Stimulated activated memory B cell treated with anti-CD40 and anti-IgM and Interleukin-4, amounts not matched to agents 10 μg/mL and 1 μg/mL and 100 μg/mL, for 72 hours (primary cell): Measurements from ENCODE around the gene TMEM44.
"Not testable (repeated sequence)": the region's sequence is repeated elsewhere in the genome, so short reads cannot be mapped to it uniquely, and the experiment has no call there.

Source experiments
- ATAC-seq: fragments of 150-1000 bp; cut with Tn5 transposase; 2 replicates; pipeline ENCODE4 v1.10.0; 2021
- H3K27ac Mint-ChIP-seq: one replicate; pipeline ENCODE4 v1.8.0; 2022; ENCODE audit warnings: mild to moderate bottlenecking, mixed read lengths
- H3K27me3 Mint-ChIP-seq: one replicate; pipeline ENCODE4 v1.8.0; 2022; ENCODE audit warnings: mixed read lengths
- H3K36me3 Mint-ChIP-seq: one replicate; pipeline ENCODE4 v1.8.0; 2022; ENCODE audit warnings: mixed read lengths
- H3K4me1 Mint-ChIP-seq: one replicate; pipeline ENCODE4 v1.8.0; 2022; ENCODE audit warnings: mixed read lengths
- H3K4me3 Mint-ChIP-seq: one replicate; pipeline ENCODE4 v1.8.0; 2022; ENCODE audit warnings: mild to moderate bottlenecking, moderate library complexity, mixed read lengths
- H3K9me3 Mint-ChIP-seq: one replicate; pipeline ENCODE4 v1.8.0; 2022; ENCODE audit warnings: mixed read lengths

The TMEM44 gene

GRCh38 chr3:194606941-194607340 lies 26.3 kb downstream of the TMEM44 start:
- H3K27ac Mint-ChIP-seq: no peak overlapping the region
- H3K36me3 Mint-ChIP-seq: no peaks in the 10 kb centered on the region
- no peak for ATAC-seq
- no peaks in the 10 kb centered on the region for H3K27me3 Mint-ChIP-seq
- no peaks in the 10 kb centered on the region for H3K4me1 Mint-ChIP-seq
- H3K9me3 Mint-ChIP-seq: no peaks in the 10 kb centered on the region
- H3K4me3 Mint-ChIP-seq: no peak overlapping the region

GRCh38 chr3:194606163-194606562 lies 27.1 kb downstream of the TMEM44 start:
- no peaks in the 10 kb centered on the region for H3K27me3 Mint-ChIP-seq
- no peaks in the 10 kb centered on the region for H3K4me1 Mint-ChIP-seq
- no peak overlapping the region for H3K4me3 Mint-ChIP-seq
- H3K36me3 Mint-ChIP-seq: no peaks in the 10 kb centered on the region
- no peak overlapping the region for H3K27ac Mint-ChIP-seq
- no peaks in the 10 kb centered on the region for H3K9me3 Mint-ChIP-seq
- ATAC-seq: no peak

DNA sequence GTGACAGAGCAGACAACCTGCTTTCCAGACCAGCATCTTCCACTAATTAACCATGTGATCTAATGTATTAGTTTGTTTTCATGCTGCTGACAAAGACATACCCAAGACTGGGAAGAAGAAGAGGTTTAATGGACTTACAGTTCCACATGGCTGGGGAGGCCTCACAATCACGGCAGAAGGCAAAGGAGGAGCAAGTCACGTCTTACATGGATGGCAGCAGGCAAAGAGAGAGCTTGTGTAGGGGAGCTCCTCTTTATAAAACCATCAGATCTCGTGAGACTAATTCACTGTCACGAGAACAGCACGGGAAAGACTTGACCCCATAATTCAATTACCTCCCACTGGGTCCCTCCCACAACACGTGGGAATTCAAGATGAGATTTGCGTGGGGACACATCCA lies 27.9 kb downstream of the TMEM44 start:
- not testable (repeated sequence) for H3K27me3 Mint-ChIP-seq, ATAC-seq, H3K27ac Mint-ChIP-seq, H3K9me3 Mint-ChIP-seq, H3K4me1 Mint-ChIP-seq, H3K4me3 Mint-ChIP-seq, H3K36me3 Mint-ChIP-seq

GRCh38 chr3:194604837-194605236 lies 28.4 kb downstream of the TMEM44 start:
- Mint-ChIP-seq H3K4me1 (no peaks in the 10 kb centered on the region), H3K27ac (no peak overlapping the region), H3K27me3 (no peaks in the 10 kb centered on the region), H3K9me3 (no peaks in the 10 kb centered on the region), H3K4me3 (no peak overlapping the region), H3K36me3 (no peaks in the 10 kb centered on the region)
- ATAC-seq: no peak

- Mint-ChIP-seq H3K36me3 (no peaks in the 10 kb centered on the region), H3K27me3 (no peaks in the 10 kb centered on the region), H3K4me3 (no peak overlapping the region)
Observed at GRCh38 chr3:194604126-194604525, 29.1 kb downstream of the TMEM44 start.

DNA sequence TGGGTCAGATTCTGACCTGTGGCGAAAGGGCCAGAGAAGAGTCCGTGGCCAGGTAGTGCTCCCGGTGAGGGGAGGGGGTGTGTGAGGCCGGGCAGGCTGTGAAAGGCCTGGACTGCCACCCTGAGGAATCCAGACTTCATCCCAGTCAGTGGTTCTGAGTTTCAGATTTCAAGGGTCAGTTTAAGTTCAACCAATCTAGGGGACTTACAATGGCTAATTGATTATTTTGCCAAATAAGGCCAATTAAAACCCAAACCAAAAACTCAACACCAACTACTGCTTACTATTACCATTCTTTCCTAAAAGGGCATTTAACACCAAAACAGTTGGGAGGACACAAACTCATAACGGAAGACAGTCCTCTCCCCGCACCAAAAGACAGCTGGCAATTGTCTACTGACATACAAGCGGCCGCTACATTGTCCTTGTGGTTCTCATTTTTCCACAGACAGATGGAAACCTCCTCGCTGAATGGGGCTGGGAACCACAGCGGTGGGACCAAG lies 30.5 kb downstream of the TMEM44 start:
- no peaks in the 10 kb centered on the region for H3K36me3 Mint-ChIP-seq
- ATAC-seq: no peak

More at GRCh38 chr3:194604126-194604525, 29.1 kb downstream of the TMEM44 start:
- H3K4me1 Mint-ChIP-seq: no peaks in the 10 kb centered on the region
- H3K27ac Mint-ChIP-seq: no peak overlapping the region
- H3K9me3 Mint-ChIP-seq: no peaks in the 10 kb centered on the region
- ATAC-seq: no peak

GRCh38 chr3:194598771-194599557 lies 34.3 kb downstream of the TMEM44 start:
- peaks cover 8% of the 10 kb centered on the region for H3K4me1 Mint-ChIP-seq
- no peaks in the 10 kb centered on the region for H3K27me3 Mint-ChIP-seq
- no peak overlapping the region for H3K4me3 Mint-ChIP-seq
- ATAC-seq: peak; percentile 24
- H3K27ac Mint-ChIP-seq: no peak overlapping the region
- H3K36me3 Mint-ChIP-seq: no peaks in the 10 kb centered on the region
- H3K9me3 Mint-ChIP-seq: no peaks in the 10 kb centered on the region

More for the DNA sequence above, 30.5 kb downstream of the TMEM44 start:
- no peak overlapping the region for H3K27ac Mint-ChIP-seq
- H3K4me3 Mint-ChIP-seq: no peak overlapping the region
- no peaks in the 10 kb centered on the region for H3K27me3 Mint-ChIP-seq
- H3K9me3 Mint-ChIP-seq: no peaks in the 10 kb centered on the region
- H3K4me1 Mint-ChIP-seq: no peaks in the 10 kb centered on the region

GRCh38 chr3:194596906-194597305 lies 36.3 kb downstream of the TMEM44 start:
- H3K27ac Mint-ChIP-seq: no peak overlapping the region
- H3K9me3 Mint-ChIP-seq: no peaks in the 10 kb centered on the region
- no peaks in the 10 kb centered on the region for H3K36me3 Mint-ChIP-seq
- no peaks in the 10 kb centered on the region for H3K27me3 Mint-ChIP-seq
- no peak overlapping the region for H3K4me3 Mint-ChIP-seq
- peaks cover 17% of the 10 kb centered on the region for H3K4me1 Mint-ChIP-seq
- ATAC-seq: no peak

DNA sequence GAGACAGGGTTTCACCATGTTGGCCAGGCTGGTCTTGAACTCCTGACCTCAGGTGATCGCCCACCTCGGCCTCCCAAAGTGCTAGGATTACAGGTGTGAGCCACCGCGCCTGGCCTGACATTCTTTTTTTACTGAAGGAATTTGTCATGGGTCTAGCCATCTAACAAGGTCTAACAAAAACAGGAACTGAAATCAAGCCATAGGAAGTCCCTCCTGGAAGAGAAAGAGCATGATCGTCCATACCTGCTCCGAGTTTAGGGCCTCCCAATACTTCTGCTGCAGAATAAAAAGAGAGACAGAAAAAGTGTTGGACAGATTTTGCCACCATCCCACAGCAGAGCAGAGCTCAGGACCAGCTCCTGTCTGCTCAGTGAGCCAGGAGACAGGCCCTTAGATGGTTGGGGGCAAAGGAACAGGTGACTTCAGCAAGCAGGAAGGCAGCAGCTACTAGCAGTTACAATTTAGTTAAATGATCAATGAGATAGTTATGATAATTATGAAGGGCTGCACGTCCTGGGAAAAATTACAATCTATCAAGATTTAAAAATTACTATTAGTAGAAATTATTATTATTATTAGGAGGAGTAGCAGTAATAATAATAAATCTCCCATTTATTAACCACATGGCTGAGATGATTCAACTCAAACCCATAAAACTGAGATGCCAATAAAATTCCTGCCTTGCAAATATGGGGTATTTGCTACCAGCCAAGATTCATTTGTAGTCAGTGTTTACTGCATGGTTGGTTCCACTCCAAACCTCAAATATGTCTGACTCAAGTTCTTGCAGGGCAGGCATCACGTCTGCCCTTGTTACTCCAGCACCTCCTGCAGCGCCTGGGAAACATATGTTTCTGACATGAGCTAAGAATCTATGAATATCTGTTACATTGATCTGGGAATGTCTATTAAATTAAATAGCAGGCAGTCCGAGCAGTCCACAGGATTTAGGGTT lies 40.1 kb downstream of the TMEM44 start:
- no peaks in the 10 kb centered on the region for H3K9me3 Mint-ChIP-seq
- no peak overlapping the region for H3K4me3 Mint-ChIP-seq
- peaks cover 17% of the 10 kb centered on the region for H3K4me1 Mint-ChIP-seq
- H3K27ac Mint-ChIP-seq: peak overlapping the region; percentile 32
- H3K27me3 Mint-ChIP-seq: no peaks in the 10 kb centered on the region
- H3K36me3 Mint-ChIP-seq: no peaks in the 10 kb centered on the region
- ATAC-seq: peak; percentile 50

DNA sequence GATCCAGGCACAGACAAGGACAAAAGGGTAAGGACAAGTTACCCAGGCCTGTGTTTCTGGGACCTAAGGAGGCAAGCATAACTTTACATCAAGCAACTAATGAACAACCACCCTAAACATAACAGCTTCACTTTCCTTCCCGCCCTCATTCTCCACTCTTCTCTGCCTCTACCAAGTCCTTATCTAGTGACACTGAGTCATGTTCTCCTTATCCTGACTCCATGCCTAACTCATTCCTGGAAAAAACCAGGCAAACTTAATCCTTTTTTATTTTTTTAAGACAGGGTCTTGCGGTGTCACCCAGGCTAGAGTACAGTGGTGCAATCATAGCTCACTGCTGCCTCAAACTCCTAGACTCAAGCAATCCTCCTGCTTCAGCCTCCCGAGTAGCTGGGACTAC lies 44.5 kb downstream of the TMEM44 start:
- H3K36me3 Mint-ChIP-seq: peaks cover 17% of the 10 kb centered on the region
- no peak overlapping the region for H3K27ac Mint-ChIP-seq
- no peaks in the 10 kb centered on the region for H3K9me3 Mint-ChIP-seq
- H3K27me3 Mint-ChIP-seq: no peaks in the 10 kb centered on the region
- ATAC-seq: no peak
- H3K4me3 Mint-ChIP-seq: no peak overlapping the region
- H3K4me1 Mint-ChIP-seq: peaks cover 26% of the 10 kb centered on the region

GRCh38 chr3:194588236-194588635 lies 45.0 kb downstream of the TMEM44 start:
- H3K27ac Mint-ChIP-seq: no peak overlapping the region
- H3K4me3 Mint-ChIP-seq: no peak overlapping the region
- H3K4me1 Mint-ChIP-seq: peaks cover 26% of the 10 kb centered on the region
- peaks cover 17% of the 10 kb centered on the region for H3K36me3 Mint-ChIP-seq
- no peaks in the 10 kb centered on the region for H3K27me3 Mint-ChIP-seq
- no peak for ATAC-seq
- no peaks in the 10 kb centered on the region for H3K9me3 Mint-ChIP-seq

- no peaks in the 10 kb centered on the region for H3K27me3 Mint-ChIP-seq
- H3K9me3 Mint-ChIP-seq: no peaks in the 10 kb centered on the region
- peaks cover 18% of the 10 kb centered on the region for H3K4me1 Mint-ChIP-seq
- H3K27ac Mint-ChIP-seq: no peak overlapping the region
- H3K4me3 Mint-ChIP-seq: no peak overlapping the region
- no peak for ATAC-seq
- peaks cover 17% of the 10 kb centered on the region for H3K36me3 Mint-ChIP-seq
Observed at GRCh38 chr3:194587438-194587931, 45.7 kb downstream of the TMEM44 start.

GRCh38 chr3:194586836-194587235 lies 46.4 kb downstream of the TMEM44 start:
- Mint-ChIP-seq H3K27me3 (no peaks in the 10 kb centered on the region), H3K9me3 (no peaks in the 10 kb centered on the region), H3K36me3 (peaks cover 17% of the 10 kb centered on the region), H3K27ac (no peak overlapping the region), H3K4me1 (peaks cover 17% of the 10 kb centered on the region), H3K4me3 (no peak overlapping the region)
- ATAC-seq: no peak

DNA sequence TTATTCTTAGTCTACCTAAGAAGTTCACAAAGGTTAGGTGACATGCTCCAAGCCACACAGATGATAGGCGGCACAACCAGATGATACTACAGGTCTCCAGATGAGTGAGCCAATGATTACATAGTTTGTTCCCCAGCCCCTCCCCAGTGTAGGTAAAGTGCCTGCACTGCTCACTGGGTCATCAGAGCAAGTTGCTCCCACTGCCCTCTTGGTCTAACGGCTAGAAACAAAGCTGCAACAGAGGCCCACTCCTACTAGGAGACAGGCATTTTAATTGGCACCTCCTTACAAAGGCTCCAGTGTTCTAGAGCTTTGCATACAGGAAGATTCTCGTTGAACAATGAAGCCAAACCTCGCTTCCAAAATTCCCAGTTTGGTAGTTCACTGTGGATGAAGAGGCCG lies 47.3 kb downstream of the TMEM44 start:
- Mint-ChIP-seq H3K9me3 (no peaks in the 10 kb centered on the region), H3K36me3 (peaks cover 17% of the 10 kb centered on the region), H3K4me1 (peaks cover 17% of the 10 kb centered on the region), H3K27ac (no peak overlapping the region), H3K4me3 (no peak overlapping the region), H3K27me3 (no peaks in the 10 kb centered on the region)
- ATAC-seq: no peak

- Mint-ChIP-seq H3K27ac (peak overlapping the region; percentile 99), H3K36me3 (peaks cover 17% of the 10 kb centered on the region), H3K4me3 (peak overlapping the region; percentile 38), H3K4me1 (peaks cover 17% of the 10 kb centered on the region), H3K27me3 (no peaks in the 10 kb centered on the region), H3K9me3 (no peaks in the 10 kb centered on the region)
- ATAC-seq: no peak
Observed at GRCh38 chr3:194584866-194585265, 48.4 kb downstream of the TMEM44 start.
